GM13976 (cell line): Measurements from ENCODE around the gene ITPK1.

ENCODE experiments used
- DNase-seq: peaks from one replicate; pipeline ENCODE4 v3.0.0; 2012; ENCODE audit warnings: low spot score
- in situ Hi-C: fragments of 300-500 bp; cut with MboI; formaldehyde crosslinking; loops from one replicate; pipeline ENCODE4 v1.12.0; 2022; ENCODE audit warnings: low sequenced_read_pairs, mixed read lengths, inconsistent platforms; ENCODE audit not compliant: unreplicated experiment
- TF ChIP-seq, protein P1 (sequence below): IDR thresholded peaks from 2 replicates; pipeline ENCODE4 v1.5.1; 2012; ENCODE audit warnings: borderline replicate concordance, mild to moderate bottlenecking; ENCODE audit not compliant: insufficient read depth; ENCODE audit errors: extremely low read depth, missing control alignments, control extremely low read depth

The ITPK1 gene

DNA sequence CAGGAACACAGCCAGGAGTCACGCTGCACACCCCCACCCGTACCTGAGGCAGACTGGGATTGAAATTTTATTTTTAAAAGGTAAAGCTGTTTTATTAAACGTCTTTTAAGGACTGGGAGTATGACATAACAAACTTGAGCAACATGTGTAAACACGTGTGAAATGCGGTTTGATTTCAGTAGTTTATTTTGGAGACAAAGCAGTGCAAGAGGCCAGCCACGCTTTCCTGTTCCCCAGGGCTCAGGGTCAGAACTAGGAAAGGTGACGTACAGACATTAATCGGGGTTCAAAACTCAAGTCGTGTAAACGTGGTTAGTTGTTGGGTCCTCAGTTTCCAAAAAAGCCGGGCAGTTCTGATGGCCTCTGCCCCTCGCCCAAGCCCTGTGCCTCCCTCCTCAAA lies 176.0 kb downstream of the ITPK1 start:
- in situ Hi-C loops = no loop called here
- TF ChIP-seq, protein P1, sequence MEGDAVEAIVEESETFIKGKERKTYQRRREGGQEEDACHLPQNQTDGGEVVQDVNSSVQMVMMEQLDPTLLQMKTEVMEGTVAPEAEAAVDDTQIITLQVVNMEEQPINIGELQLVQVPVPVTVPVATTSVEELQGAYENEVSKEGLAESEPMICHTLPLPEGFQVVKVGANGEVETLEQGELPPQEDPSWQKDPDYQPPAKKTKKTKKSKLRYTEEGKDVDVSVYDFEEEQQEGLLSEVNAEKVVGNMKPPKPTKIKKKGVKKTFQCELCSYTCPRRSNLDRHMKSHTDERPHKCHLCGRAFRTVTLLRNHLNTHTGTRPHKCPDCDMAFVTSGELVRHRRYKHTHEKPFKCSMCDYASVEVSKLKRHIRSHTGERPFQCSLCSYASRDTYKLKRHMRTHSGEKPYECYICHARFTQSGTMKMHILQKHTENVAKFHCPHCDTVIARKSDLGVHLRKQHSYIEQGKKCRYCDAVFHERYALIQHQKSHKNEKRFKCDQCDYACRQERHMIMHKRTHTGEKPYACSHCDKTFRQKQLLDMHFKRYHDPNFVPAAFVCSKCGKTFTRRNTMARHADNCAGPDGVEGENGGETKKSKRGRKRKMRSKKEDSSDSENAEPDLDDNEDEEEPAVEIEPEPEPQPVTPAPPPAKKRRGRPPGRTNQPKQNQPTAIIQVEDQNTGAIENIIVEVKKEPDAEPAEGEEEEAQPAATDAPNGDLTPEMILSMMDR = no peak
- DNase-seq = no peak

DNA sequence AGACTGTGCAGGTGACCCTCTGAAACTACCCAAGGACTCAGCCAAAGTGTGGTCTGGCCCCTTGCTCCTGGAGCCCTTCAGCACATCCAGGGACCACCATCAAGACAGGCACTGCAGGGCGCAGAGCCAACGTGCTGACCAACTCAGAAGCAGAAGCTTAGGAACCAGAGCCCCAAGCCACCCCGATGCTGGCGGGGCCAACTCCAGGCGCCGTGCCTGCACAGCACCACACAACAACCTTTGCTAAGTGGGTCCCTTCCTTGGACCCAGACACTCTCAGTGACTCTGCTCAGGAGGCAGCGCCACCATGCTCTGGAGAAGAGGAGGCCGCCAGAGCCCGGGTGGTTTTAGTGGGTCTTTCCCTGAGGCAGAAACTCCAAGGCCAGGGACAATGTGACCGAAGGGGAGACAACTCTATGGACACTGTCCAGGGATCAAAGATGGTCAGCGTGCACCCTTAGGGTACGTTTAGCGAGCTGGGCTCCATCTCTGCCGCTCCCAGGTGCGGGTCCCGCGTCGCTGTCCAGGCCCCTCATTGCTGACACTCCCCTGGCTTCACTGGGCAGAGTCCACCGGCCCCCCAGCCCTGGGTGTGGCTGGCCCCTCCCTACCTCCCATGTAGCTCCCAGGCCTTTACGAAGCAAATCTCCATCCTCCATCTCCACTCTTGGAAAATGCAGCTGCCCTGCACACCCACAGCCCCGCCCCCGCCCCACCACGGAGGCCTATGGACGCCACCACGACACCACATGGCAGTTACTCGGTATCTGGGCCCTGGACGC lies 176.6 kb downstream of the ITPK1 start:
- TF ChIP-seq, protein P1 = no peak
- in situ Hi-C loops = no loop called here
- DNase-seq = no peak

DNA sequence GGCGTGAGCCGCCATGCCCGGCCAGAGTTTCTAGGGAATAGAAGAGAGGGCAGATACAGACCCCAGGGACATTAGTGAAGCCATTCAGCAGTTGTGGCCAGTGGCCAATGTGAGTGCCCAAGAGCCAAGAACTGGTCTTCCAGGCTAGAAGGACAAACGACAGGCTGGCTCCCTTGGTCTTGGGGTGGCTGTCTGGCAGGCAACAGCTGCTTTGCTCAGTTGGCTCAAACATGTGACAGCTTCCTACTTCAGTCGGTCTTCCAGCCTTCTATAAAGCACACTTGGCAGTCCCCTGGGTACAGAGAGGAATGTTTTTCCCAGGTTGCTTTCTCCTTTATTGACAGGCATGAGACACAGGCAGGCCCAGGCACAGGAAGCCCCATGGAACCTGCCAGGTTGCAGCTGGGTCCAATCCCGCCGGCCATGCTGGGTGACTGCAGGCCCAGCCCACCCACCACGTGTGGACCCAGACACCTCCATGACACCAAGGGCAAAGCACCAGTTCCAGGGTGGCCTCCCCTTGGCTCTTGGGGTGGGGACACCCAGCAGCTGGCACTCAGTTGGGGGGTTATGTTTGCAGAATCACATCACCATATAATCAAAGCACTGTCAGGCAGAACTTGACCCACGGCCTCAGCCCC lies 177.4 kb downstream of the ITPK1 start:
- in situ Hi-C loops = no loop called here
- DNase-seq = no peak
- TF ChIP-seq, protein P1 = no peak

DNA sequence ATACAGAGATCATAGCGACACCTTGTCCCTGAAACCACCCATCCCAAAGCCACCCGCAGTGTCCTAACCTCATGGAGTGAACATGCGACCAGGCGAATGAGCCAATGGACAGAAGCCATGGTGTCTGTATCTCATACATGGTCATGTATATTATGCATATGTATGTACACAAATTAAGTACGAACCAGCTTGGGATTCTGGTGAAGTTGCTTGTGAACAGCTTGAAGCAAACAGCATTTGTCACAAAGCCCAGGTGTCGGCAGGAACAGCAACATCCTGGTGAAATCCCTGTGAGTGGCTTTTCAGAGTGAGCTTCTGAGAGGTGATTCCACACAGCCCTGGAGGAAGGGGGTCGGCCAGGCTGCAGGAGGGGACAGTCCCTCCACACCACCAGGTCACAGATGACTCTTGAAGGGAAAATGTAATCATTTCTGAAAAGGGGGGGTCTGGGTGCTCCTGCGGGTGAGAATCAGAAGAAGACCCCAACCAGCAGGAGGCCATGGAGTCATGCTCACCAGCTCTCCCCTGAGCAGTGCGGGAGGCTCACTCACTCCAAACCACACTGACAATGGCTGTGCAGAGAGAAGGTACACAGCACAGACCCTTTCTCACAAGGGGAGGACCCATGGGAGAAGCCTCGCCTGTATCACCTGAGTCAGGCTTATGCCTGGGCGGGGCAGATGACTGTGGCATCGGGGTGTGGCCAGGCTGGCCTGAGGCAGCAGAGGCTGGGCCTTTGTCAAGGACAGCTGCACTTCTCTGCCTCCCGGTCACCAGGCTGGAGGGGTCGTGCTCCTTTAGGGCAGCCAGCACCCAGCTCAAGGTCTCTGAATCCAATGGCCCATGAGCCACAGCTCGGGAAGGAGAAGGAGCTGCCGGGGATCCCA lies 178.4 kb downstream of the ITPK1 start:
- in situ Hi-C loops = no loop called here
- DNase-seq = no peak
- TF ChIP-seq, protein P1 = no peak

DNA sequence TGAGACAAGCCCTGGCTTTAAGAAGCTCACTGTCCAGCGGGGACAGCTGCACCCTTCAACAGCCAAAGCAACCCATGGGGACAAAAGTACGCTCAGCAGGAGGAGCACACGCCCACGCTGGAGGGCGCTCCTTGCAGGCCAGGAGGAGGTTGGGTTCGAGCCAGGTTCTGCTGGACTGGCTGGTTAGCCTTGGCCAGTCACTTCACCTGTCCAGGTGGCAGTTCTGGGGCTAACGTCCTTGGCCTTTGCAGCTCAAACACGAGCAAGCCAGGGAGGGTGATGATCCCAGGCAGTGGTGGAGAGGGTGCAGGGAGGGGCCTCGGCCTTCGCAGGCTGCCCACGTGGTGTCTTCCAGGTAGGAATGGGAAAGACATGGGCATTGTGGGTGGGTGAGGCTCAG lies 179.6 kb downstream of the ITPK1 start:
- no peak for DNase-seq
- TF ChIP-seq, protein P1 = no peak
- in situ Hi-C loops = no loop called here

DNA sequence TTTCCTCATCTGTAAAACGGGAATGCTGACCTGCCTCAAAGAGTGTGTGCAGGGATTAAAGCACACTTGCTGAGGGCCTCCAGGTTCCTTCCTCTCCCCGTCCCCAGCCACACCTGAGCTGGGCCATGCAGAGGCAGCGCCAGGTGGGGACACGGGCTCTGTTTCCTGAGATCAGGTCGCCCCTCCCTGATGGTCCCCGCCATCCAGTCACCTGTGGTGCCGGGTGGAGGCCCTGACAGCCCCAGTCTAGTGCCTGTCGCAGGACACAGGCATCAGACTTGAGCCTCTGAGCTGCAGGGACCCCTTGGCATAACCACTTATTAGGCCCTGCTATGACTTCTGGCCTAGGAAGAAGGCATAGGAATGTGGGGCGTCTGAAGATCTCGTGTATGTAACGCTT lies 180.3 kb downstream of the ITPK1 start:
- in situ Hi-C loops = no loop called here
- TF ChIP-seq, protein P1 = no peak
- no peak for DNase-seq
